ENCODE results near the gene NCOA3.

Gene NCOA3

GRCh38 chr20:47672886-47673670 lies 171.4 kb downstream of the NCOA3 start:
- TF ChIP-seq EZH2 (IDR thresholded peaks at IDR 0.05; ENCODE audit: borderline replicate concordance, low read length) (no peak), CTCF (IDR thresholded peaks at IDR 0.05; ENCODE audit: low read length) (no peak)

GRCh38 chr20:47673671-47673955 lies 171.9 kb downstream of the NCOA3 start:
- Histone ChIP-seq H3K79me2 (ENCODE audit: insufficient read depth, low read length) (no peaks in the 10 kb centered on the region), H3K36me3 (ENCODE audit: insufficient read depth, low read length) (no peaks in the 10 kb centered on the region), H3F3A (ENCODE audit: insufficient read depth, low read length) (no peaks in the 10 kb centered on the region), H3K4me2 (ENCODE audit: low read length) (no peak overlapping the region), H3K9me2 (ENCODE audit: low read depth, low read length) (no peaks in the 10 kb centered on the region), H3K4me1 (ENCODE audit: insufficient read depth, low read length, severe bottlenecking) (no peaks in the 10 kb centered on the region), H3K9ac (ENCODE audit: low read length) (no peak overlapping the region), H3K9me3 (ENCODE audit: low read length) (no peaks in the 10 kb centered on the region), H2AFZ (ENCODE audit: low read length) (no peak overlapping the region), H4K20me1 (ENCODE audit: insufficient read depth, low read length) (no peaks in the 10 kb centered on the region), H3K4me3 (ENCODE audit: low read depth, low read length, poor library complexity, severe bottlenecking) (no peak overlapping the region), H3K27me3 (ENCODE audit: insufficient read depth, low read length) (peaks cover 3% of the 10 kb centered on the region; the same call in 1 of the 2 replicates), H3K27ac (ENCODE audit: low read depth, low read length, poor library complexity, severe bottlenecking) (no peak overlapping the region)
- TF ChIP-seq EZH2 (IDR thresholded peaks at IDR 0.05; ENCODE audit: borderline replicate concordance, low read length) (no peak), CTCF (IDR thresholded peaks at IDR 0.05; ENCODE audit: low read length) (no peak)

More at GRCh38 chr20:47672886-47673670, 171.4 kb downstream of the NCOA3 start:
- no peak overlapping the region for H3K9ac ChIP-seq (ENCODE audit: low read length)
- H4K20me1 ChIP-seq (ENCODE audit: insufficient read depth, low read length), result no peaks in the 10 kb centered on the region
- peaks cover 3% of the 10 kb centered on the region for H3K4me1 ChIP-seq (ENCODE audit: insufficient read depth, low read length, severe bottlenecking)
- H2AFZ ChIP-seq (ENCODE audit: low read length), result no peak overlapping the region
- no peaks in the 10 kb centered on the region for H3K9me2 ChIP-seq (ENCODE audit: low read depth, low read length)
- H3K4me3 ChIP-seq (ENCODE audit: low read depth, low read length, poor library complexity, severe bottlenecking), result no peak overlapping the region
- H3K27me3 ChIP-seq (ENCODE audit: insufficient read depth, low read length), result no peaks in the 10 kb centered on the region
- H3K36me3 ChIP-seq (ENCODE audit: insufficient read depth, low read length), result no peaks in the 10 kb centered on the region
- H3K4me2 ChIP-seq (ENCODE audit: low read length), result no peak overlapping the region
- H3F3A ChIP-seq (ENCODE audit: insufficient read depth, low read length), result no peaks in the 10 kb centered on the region
- H3K27ac ChIP-seq (ENCODE audit: low read depth, low read length, poor library complexity, severe bottlenecking), result no peak overlapping the region
- H3K9me3 ChIP-seq (ENCODE audit: low read length), result no peaks in the 10 kb centered on the region
- H3K79me2 ChIP-seq (ENCODE audit: insufficient read depth, low read length), result no peaks in the 10 kb centered on the region

- H2AFZ ChIP-seq (ENCODE audit: low read length), result no peak overlapping the region
These were observed 172.5 kb downstream of the NCOA3 start for GRCh38 chr20:47674145-47674544.

More at GRCh38 chr20:47674145-47674544, 172.5 kb downstream of the NCOA3 start:
- H3K4me2 ChIP-seq (ENCODE audit: low read length), result no peak overlapping the region
- TF ChIP-seq EZH2 (IDR thresholded peaks at IDR 0.05; ENCODE audit: borderline replicate concordance, low read length) (no peak), CTCF (IDR thresholded peaks at IDR 0.05; ENCODE audit: low read length) (no peak)
- H3K9me2 ChIP-seq (ENCODE audit: low read depth, low read length), result no peaks in the 10 kb centered on the region
- no peaks in the 10 kb centered on the region for H3K36me3 ChIP-seq (ENCODE audit: insufficient read depth, low read length)
- no peaks in the 10 kb centered on the region for H4K20me1 ChIP-seq (ENCODE audit: insufficient read depth, low read length)
- peaks cover 5% of the 10 kb centered on the region; the same call in 1 of the 2 replicates for H3K27me3 ChIP-seq (ENCODE audit: insufficient read depth, low read length)
- H3F3A ChIP-seq (ENCODE audit: insufficient read depth, low read length), result no peaks in the 10 kb centered on the region
- no peak overlapping the region for H3K9ac ChIP-seq (ENCODE audit: low read length)
- H3K4me1 ChIP-seq (ENCODE audit: insufficient read depth, low read length, severe bottlenecking), result no peaks in the 10 kb centered on the region
- H3K9me3 ChIP-seq (ENCODE audit: low read length), result no peaks in the 10 kb centered on the region
- H3K27ac ChIP-seq (ENCODE audit: low read depth, low read length, poor library complexity, severe bottlenecking), result no peak overlapping the region
- no peaks in the 10 kb centered on the region for H3K79me2 ChIP-seq (ENCODE audit: insufficient read depth, low read length)
- no peak overlapping the region for H3K4me3 ChIP-seq (ENCODE audit: low read depth, low read length, poor library complexity, severe bottlenecking)

All from OCI-LY1 (cell line).